Fibroblast of lung (primary cell): ENCODE results near the gene ZFP69B.

ENCODE experiments used
- EZH2 ChIP-seq: IDR thresholded peaks from 2 replicates; pipeline ENCODE4 v1.5.1; 2012; ENCODE audit warnings: low read length, control low read depth, mild to moderate bottlenecking; ENCODE audit errors: missing control alignments
- TF ChIP-seq, protein P1 (sequence below), 2 donors: IDR thresholded peaks in 1 of 2; conservative IDR thresholded peaks in 1 of 2; 1 replicate in 1 of 2; 2 replicates in 1 of 2; pipeline ENCODE4 v1.5.1; 2011 to 2012; ENCODE audit warnings: low read length in 2 of 2, control low read depth in 1 of 2, inconsistent platforms in 1 of 2, low read depth in 1 of 2, mild to moderate bottlenecking in 1 of 2

GRCh38 chr1:40462956-40463590 lies 12.8 kb downstream of the ZFP69B start:
- TF ChIP-seq, protein P1, sequence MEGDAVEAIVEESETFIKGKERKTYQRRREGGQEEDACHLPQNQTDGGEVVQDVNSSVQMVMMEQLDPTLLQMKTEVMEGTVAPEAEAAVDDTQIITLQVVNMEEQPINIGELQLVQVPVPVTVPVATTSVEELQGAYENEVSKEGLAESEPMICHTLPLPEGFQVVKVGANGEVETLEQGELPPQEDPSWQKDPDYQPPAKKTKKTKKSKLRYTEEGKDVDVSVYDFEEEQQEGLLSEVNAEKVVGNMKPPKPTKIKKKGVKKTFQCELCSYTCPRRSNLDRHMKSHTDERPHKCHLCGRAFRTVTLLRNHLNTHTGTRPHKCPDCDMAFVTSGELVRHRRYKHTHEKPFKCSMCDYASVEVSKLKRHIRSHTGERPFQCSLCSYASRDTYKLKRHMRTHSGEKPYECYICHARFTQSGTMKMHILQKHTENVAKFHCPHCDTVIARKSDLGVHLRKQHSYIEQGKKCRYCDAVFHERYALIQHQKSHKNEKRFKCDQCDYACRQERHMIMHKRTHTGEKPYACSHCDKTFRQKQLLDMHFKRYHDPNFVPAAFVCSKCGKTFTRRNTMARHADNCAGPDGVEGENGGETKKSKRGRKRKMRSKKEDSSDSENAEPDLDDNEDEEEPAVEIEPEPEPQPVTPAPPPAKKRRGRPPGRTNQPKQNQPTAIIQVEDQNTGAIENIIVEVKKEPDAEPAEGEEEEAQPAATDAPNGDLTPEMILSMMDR (conservative IDR thresholded peaks at IDR 0.05 in 1 of 2, IDR thresholded peaks at IDR 0.05 in 1 of 2; ENCODE audit: low read depth in 1 of 2, low read length in 2 of 2), result no peak
- TF ChIP-seq EZH2, result no peak
